PFSK-1 (cell line): ENCODE data around the gene TARS2. TPM values are rescaled to one million over a fixed set of nuclear protein-coding genes. Genes with fewer than 3 reads are reported as not detected.
A peak's percentile ranks its signal among the peaks of the same experiment; 100 is the strongest.

Experiments used
- FOXP2 ChIP-seq: optimal IDR thresholded peaks from 2 replicates; pipeline ENCODE3; 2011; ENCODE audit warnings: borderline replicate concordance, control low read depth, inconsistent platforms; ENCODE audit not compliant: insufficient read depth; ENCODE audit errors: extremely low read length, extremely low read depth
- POLR2AphosphoS5 ChIP-seq: IDR thresholded peaks from 2 replicates; pipeline ENCODE4 v1.6.1; 2012; ENCODE audit warnings: low read depth, mild to moderate bottlenecking, control low read depth, low read length, moderate library complexity
- REST ChIP-seq, 2 experiments: IDR thresholded peaks; 2 replicates each; pipeline versions ENCODE4 v1.6.1 to v1.8.0; 2011 to 2012; ENCODE audit warnings: low read depth in 2 of 2, low read length in 2 of 2, control low read depth in 1 of 2, inconsistent platforms in 1 of 2, mild to moderate bottlenecking in 1 of 2, moderate library complexity in 1 of 2; ENCODE audit not compliant: insufficient read depth in 1 of 2
- SIN3A ChIP-seq: IDR thresholded peaks from 2 replicates; pipeline ENCODE4 v1.6.1; 2012; ENCODE audit warnings: mild to moderate bottlenecking, low read length, moderate library complexity, borderline replicate concordance; ENCODE audit not compliant: insufficient read depth
- TAF1 ChIP-seq: IDR thresholded peaks from 2 replicates; pipeline ENCODE4 v1.6.1; 2012; ENCODE audit warnings: low read length, control low read depth, borderline replicate concordance; ENCODE audit not compliant: insufficient read depth
- polyA plus RNA-seq: library from polyadenylated mRNA; unstranded; fragments of >200 nt; gene quantifications from one replicate; pipeline ENCODE4 v1.2.1, GENCODE V29; 2012; ENCODE audit warnings: low read depth, missing spikeins; ENCODE audit not compliant: insufficient read length

The TARS2 gene, protein sequence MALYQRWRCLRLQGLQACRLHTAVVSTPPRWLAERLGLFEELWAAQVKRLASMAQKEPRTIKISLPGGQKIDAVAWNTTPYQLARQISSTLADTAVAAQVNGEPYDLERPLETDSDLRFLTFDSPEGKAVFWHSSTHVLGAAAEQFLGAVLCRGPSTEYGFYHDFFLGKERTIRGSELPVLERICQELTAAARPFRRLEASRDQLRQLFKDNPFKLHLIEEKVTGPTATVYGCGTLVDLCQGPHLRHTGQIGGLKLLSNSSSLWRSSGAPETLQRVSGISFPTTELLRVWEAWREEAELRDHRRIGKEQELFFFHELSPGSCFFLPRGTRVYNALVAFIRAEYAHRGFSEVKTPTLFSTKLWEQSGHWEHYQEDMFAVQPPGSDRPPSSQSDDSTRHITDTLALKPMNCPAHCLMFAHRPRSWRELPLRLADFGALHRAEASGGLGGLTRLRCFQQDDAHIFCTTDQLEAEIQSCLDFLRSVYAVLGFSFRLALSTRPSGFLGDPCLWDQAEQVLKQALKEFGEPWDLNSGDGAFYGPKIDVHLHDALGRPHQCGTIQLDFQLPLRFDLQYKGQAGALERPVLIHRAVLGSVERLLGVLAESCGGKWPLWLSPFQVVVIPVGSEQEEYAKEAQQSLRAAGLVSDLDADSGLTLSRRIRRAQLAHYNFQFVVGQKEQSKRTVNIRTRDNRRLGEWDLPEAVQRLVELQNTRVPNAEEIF
- polyA plus RNA-seq = 30.2 TPM

- TF ChIP-seq POLR2AphosphoS5 (peak; percentile 94), REST (IDR thresholded peaks at IDR 0.05; ENCODE audit: insufficient read depth in 1 of 2, low read depth in 2 of 2, low read length in 2 of 2) (no peak; a peak in 1 of 4 replicates), SIN3A (no peak; the same call in 1 of the 2 replicates), FOXP2 (peak; percentile 88), TAF1 (peak; percentile 93)
Observed at GRCh38 chr1:150486966-150487762, at the start of gene TARS2. Gene TARS2, plus strand, starts transcription at chr1:150487419. Its CDS starts 32 bp downstream, at chr1:150487451.

- no peak for TF ChIP-seq FOXP2
- TF ChIP-seq SIN3A = no peak
- TF ChIP-seq POLR2AphosphoS5 = no peak
- TF ChIP-seq REST (IDR thresholded peaks at IDR 0.05; ENCODE audit: insufficient read depth in 1 of 2, low read depth in 2 of 2, low read length in 2 of 2) = no peak
- TF ChIP-seq TAF1 = no peak
Observed at GRCh38 chr1:150441121-150441520, 46.1 kb upstream of the TARS2 start.

GRCh38 chr1:150444232-150444631 lies 43.0 kb upstream of the TARS2 start:
- no peak for TF ChIP-seq FOXP2
- TF ChIP-seq TAF1 = no peak
- TF ChIP-seq REST (IDR thresholded peaks at IDR 0.05; ENCODE audit: insufficient read depth in 1 of 2, low read depth in 2 of 2, low read length in 2 of 2) = no peak
- no peak for TF ChIP-seq SIN3A
- no peak for TF ChIP-seq POLR2AphosphoS5

- no peak for TF ChIP-seq POLR2AphosphoS5
- no peak for TF ChIP-seq TAF1
- TF ChIP-seq FOXP2 = no peak
- no peak for TF ChIP-seq REST (IDR thresholded peaks at IDR 0.05; ENCODE audit: insufficient read depth in 1 of 2, low read depth in 2 of 2, low read length in 2 of 2)
- TF ChIP-seq SIN3A = no peak
Observed at GRCh38 chr1:150456146-150456647, 31.0 kb upstream of the TARS2 start.
